Activated gamma-delta T cell (primary cell): ENCODE results near the gene SLC15A2.

Source experiments
- DNase-seq: peaks from one replicate; lab custom pipeline; 2025; lab: John Stamatoyannopoulos, UW

SLC15A2 gene

GRCh38 chr3:121985846-121986245, 91.6 kb downstream of the SLC15A2 start:
- DNase-seq = no peak

DNA sequence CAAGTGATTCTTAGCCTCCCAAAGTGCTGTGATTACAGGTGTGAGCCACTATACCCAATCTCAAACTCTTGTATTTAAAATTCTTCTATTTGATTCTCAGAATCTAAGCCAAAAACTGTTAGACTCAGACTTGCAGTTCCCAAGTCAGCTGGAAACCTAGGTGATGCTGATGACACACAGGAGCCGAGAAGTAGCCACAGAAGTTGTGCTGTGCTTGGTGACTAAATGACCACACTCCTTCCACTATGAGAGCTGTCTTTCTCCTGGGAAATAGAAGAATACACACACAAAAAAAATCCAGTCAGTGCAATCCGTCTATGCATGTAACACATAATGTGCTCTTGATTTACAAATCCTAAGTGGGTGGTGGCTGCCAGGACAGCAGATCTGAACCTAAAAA, 93.9 kb downstream of the SLC15A2 start:
- DNase-seq = no peak

- DNase-seq = no peak
Observed at GRCh38 chr3:121989943-121990342, 95.7 kb downstream of the SLC15A2 start.

DNA sequence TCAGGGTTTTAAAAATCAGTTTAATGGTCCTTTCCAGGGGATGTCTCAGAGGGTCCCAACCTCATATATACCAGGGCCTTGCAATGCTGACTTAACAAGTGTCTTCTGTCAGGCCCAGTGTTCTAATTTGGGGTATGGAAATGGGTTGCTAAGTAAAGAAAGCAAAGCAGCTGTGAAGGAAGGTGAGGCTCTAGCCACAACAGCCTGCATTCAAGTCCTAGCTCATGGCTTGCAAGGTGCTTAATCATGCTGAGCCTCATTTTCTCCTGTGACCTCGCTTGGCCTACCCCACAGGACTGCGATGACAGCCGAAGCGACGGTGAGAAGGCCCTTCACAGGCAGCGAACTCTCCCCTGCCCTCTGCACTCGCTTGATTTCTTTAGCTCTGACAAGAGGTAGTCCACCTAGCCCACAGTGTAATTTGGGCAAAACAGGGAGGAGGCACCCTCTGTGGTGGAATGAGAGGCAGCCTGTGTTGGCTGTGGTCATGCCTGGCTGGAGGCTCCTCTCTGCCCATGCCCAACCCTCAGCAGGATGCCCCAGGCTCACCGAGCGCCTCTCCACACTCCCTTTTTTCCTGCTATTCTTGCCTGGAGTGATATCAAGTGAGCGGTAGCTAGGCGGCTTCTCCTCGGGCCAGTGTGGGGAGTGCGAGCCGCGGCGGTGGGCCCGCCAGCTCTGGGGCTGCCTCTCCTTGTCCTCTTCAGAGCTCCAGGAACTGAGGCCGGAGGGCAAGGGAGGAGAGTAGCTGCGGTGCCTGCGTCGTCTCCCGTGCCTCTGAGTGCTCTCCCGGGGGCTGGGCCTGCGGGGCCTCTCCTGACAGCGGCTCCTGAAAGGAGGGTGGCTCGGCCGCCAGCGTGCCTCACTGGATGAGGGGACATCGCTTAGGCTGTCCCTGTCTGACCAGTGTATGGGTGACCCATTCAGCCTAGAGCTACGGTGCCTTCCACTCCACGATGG, 98.7 kb downstream of the SLC15A2 start:
- no peak for DNase-seq
